Measurements from ENCODE around the gene CCL4L2. TPM values are rescaled to one million over a fixed set of nuclear protein-coding genes. Genes with fewer than 3 reads are reported as not detected.
"Not testable (repeated sequence)": the region's sequence is repeated elsewhere in the genome, so short reads cannot be mapped to it uniquely, and the experiment has no call there.

The CCL4L2 gene
- total RNA-seq, 4 donors from 2014 or later, result 1.5 TPM; not detected in 3

GRCh38 chr17:36198831-36199465 lies 11.9 kb upstream of the CCL4L2 start:
- WGBS, 2 donors, result 75% methylated on average over 7 of the region's 7 CpGs

GRCh38 chr17:36201102-36201501 lies 9.8 kb upstream of the CCL4L2 start:
- not testable (repeated sequence) for H3K4me3 ChIP-seq; H3K27me3 ChIP-seq; H3K27ac ChIP-seq; H3K4me1 ChIP-seq; DNase-seq (ENCODE audit: low spot score in 2 of 2); H3K36me3 ChIP-seq; H3K9me3 ChIP-seq
- WGBS, 2 donors, result 76 to 83% methylated on average over 4 of the region's 4 CpGs

More at GRCh38 chr17:36198831-36199465, 11.9 kb upstream of the CCL4L2 start:
- Histone ChIP-seq H3K27ac (no peak overlapping the region), H3K4me3 (no peak overlapping the region), H3K36me3 (no peaks in the 10 kb centered on the region), H3K4me1 (no peaks in the 10 kb centered on the region), H3K27me3 (no peaks in the 10 kb centered on the region), H3K9me3 (no peaks in the 10 kb centered on the region)
- no peak for DNase-seq (ENCODE audit: low spot score in 2 of 2)
- no peak for TF ChIP-seq CTCF (IDR thresholded peaks at IDR 0.05)
- TF ChIP-seq EP300 (IDR thresholded peaks at IDR 0.05), result no peak
- TF ChIP-seq POLR2A (IDR thresholded peaks at IDR 0.05), result no peak

DNA sequence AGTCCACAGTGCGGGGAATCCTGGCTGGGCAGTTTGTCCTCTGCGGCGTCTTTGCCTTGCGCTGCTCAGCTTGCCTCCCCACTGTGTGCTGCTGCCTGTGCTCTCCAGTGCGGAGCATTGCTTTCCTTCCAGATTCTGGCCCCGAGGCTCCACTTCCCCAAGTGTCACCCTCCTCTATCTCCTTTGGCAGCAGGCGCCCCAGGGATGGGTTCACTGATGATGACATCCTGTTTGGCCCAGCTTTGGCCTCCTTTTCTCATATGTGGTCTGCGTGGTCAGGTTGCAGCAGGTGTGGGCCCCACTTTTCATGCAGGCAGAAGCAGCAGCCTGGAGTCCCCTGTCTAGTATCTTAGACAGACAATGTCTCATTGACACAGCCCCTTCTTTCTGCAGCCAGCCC lies 9.4 kb upstream of the CCL4L2 start:
- not testable (repeated sequence) for H3K27me3 ChIP-seq; H3K4me3 ChIP-seq; H3K9me3 ChIP-seq; H3K4me1 ChIP-seq; H3K36me3 ChIP-seq; H3K27ac ChIP-seq; DNase-seq (ENCODE audit: low spot score in 2 of 2)
- WGBS, 2 donors, result 83 to 89% methylated on average over 8 of the region's 8 CpGs

- H3K4me1 ChIP-seq, result no peaks in the 10 kb centered on the region
- no peak overlapping the region for H3K27ac ChIP-seq
- DNase-seq (ENCODE audit: low spot score in 2 of 2), result no peak
- no peaks in the 10 kb centered on the region for H3K36me3 ChIP-seq
- H3K4me3 ChIP-seq, result no peak overlapping the region
- H3K9me3 ChIP-seq, result no peaks in the 10 kb centered on the region
- no peaks in the 10 kb centered on the region for H3K27me3 ChIP-seq
- TF ChIP-seq EP300 (IDR thresholded peaks at IDR 0.05), result no peak
- no peak for TF ChIP-seq CTCF (IDR thresholded peaks at IDR 0.05)
- no peak for TF ChIP-seq POLR2A (IDR thresholded peaks at IDR 0.05)
- WGBS, 2 donors, result 81 to 85% methylated on average over 3 of the region's 3 CpGs
Observed at GRCh38 chr17:36203335-36203734, 7.5 kb upstream of the CCL4L2 start.

- Histone ChIP-seq H3K27ac (no peak overlapping the region), H3K4me1 (no peaks in the 10 kb centered on the region), H3K4me3 (no peak overlapping the region), H3K9me3 (no peaks in the 10 kb centered on the region), H3K36me3 (no peaks in the 10 kb centered on the region), H3K27me3 (no peaks in the 10 kb centered on the region)
- TF ChIP-seq CTCF (IDR thresholded peaks at IDR 0.05), result no peak
- no peak for TF ChIP-seq POLR2A (IDR thresholded peaks at IDR 0.05)
- TF ChIP-seq EP300 (IDR thresholded peaks at IDR 0.05), result no peak
- DNase-seq (ENCODE audit: low spot score in 2 of 2), result no peak
- 82 to 84% methylated on average over 7 of the region's 7 CpGs for WGBS, 2 donors
Observed at GRCh38 chr17:36204724-36205500, 6.0 kb upstream of the CCL4L2 start.

- DNase-seq (ENCODE audit: low spot score in 2 of 2), result no peak
- Histone ChIP-seq H3K27ac (no peak overlapping the region), H3K9me3 (no peaks in the 10 kb centered on the region), H3K36me3 (no peaks in the 10 kb centered on the region), H3K27me3 (no peaks in the 10 kb centered on the region), H3K4me3 (no peak overlapping the region), H3K4me1 (no peaks in the 10 kb centered on the region)
- 57 to 79% methylated on average over 4 of the region's 4 CpGs for WGBS, 2 donors
- no peak for TF ChIP-seq POLR2A (IDR thresholded peaks at IDR 0.05)
- TF ChIP-seq EP300 (IDR thresholded peaks at IDR 0.05), result no peak
- TF ChIP-seq CTCF (IDR thresholded peaks at IDR 0.05), result no peak
Observed at GRCh38 chr17:36205637-36206485, 5.0 kb upstream of the CCL4L2 start.

GRCh38 chr17:36206486-36206821 lies 4.4 kb upstream of the CCL4L2 start:
- not testable (repeated sequence) for H3K27me3 ChIP-seq; H3K9me3 ChIP-seq; H3K4me3 ChIP-seq; H3K4me1 ChIP-seq; H3K36me3 ChIP-seq; H3K27ac ChIP-seq; DNase-seq (ENCODE audit: low spot score in 2 of 2)
- 55 to 61% methylated on average over 1 of the region's 1 CpG for WGBS, 2 donors

DNA sequence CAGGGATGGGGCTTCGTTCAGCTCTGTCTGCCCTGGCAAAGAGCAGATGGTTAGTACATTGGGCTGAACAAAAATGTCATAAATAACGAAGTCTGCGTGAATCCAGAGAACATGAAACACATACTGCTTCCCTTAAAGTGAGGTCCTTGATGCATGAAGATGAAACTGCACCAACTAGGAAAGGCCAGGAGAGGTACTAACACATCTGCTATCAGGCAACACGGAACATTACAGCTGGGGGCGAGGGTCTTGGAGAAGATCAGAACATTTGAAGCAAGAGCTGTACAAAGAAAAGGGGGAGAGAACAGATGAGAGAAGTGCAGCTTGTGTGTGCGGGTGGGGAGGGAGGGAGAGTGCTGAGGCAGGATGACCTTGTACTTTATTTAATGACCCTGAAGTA lies 3.5 kb upstream of the CCL4L2 start:
- 64 to 70% methylated on average over 6 of the region's 6 CpGs for WGBS, 2 donors
- not testable (repeated sequence) for H3K36me3 ChIP-seq

More for the DNA sequence above, 3.5 kb upstream of the CCL4L2 start:
- not testable (repeated sequence) for H3K4me1 ChIP-seq; H3K27me3 ChIP-seq; H3K27ac ChIP-seq; DNase-seq (ENCODE audit: low spot score in 2 of 2); H3K9me3 ChIP-seq; H3K4me3 ChIP-seq
